Measurements from ENCODE around the gene GRID1.

DNA sequence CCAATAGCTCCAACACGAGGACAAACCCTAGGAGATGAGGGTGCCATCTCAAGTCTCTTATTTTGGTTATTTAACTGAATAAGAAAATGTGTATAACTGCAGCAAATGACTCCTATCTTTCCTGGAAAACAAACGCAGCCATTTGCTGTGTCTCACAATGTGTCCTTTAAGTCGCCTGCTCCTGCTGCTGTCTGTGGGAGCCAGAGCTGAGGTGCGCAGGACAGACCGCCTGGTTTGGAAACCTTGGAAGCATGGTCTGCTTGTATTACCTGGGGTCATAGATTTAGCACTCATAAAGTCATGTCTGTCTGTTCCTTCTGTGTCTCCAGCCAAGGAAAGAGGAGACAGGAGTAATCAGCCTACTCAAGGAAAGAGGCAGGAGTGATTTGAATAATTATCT, 760.2 kb downstream of the GRID1 start:
- TF ChIP-seq EZH2 (IDR thresholded peaks at IDR 0.05; ENCODE audit: insufficient read depth, low read length) = no peak
- TF ChIP-seq, protein P1, sequence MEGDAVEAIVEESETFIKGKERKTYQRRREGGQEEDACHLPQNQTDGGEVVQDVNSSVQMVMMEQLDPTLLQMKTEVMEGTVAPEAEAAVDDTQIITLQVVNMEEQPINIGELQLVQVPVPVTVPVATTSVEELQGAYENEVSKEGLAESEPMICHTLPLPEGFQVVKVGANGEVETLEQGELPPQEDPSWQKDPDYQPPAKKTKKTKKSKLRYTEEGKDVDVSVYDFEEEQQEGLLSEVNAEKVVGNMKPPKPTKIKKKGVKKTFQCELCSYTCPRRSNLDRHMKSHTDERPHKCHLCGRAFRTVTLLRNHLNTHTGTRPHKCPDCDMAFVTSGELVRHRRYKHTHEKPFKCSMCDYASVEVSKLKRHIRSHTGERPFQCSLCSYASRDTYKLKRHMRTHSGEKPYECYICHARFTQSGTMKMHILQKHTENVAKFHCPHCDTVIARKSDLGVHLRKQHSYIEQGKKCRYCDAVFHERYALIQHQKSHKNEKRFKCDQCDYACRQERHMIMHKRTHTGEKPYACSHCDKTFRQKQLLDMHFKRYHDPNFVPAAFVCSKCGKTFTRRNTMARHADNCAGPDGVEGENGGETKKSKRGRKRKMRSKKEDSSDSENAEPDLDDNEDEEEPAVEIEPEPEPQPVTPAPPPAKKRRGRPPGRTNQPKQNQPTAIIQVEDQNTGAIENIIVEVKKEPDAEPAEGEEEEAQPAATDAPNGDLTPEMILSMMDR (IDR thresholded peaks at IDR 0.05; ENCODE audit: insufficient read depth, low read depth, low read length) = no peak
